HG03378 (cell line): Measurements from ENCODE around the gene CDKN2AIP.

Source experiments
- ATAC-seq: cut with Tn5 transposase; IDR thresholded peaks from one replicate; pipeline ENCODE4 v1.9.1; 2021; ENCODE audit warnings: mild to moderate bottlenecking, moderate library complexity; ENCODE audit not compliant: unreplicated experiment

CDKN2AIP gene

GRCh38 chr4:183444214-183445096 is at the start of gene CDKN2AIP:
Gene CDKN2AIP, plus strand, starts transcription at chr4:183444636. Its CDS starts 162 bp downstream, at chr4:183444798.
- peak; percentile 82 for ATAC-seq

GRCh38 chr4:183395395-183395794 is 49.0 kb upstream of the CDKN2AIP start:
- no peak for ATAC-seq

GRCh38 chr4:183396227-183396637 is 48.2 kb upstream of the CDKN2AIP start:
- ATAC-seq: no peak

GRCh38 chr4:183397741-183398297 is 46.6 kb upstream of the CDKN2AIP start:
- no peak for ATAC-seq

- ATAC-seq: peak; percentile 91
These were observed 45.9 kb upstream of the CDKN2AIP start for GRCh38 chr4:183398298-183399125.

- no peak for ATAC-seq
These were observed 45.3 kb upstream of the CDKN2AIP start for GRCh38 chr4:183399126-183399522.

- no peak for ATAC-seq
These were observed 44.8 kb upstream of the CDKN2AIP start for GRCh38 chr4:183399616-183400015.

- no peak for ATAC-seq
These were observed 44.4 kb upstream of the CDKN2AIP start for GRCh38 chr4:183400035-183400434.

- ATAC-seq: no peak
These were observed 43.0 kb upstream of the CDKN2AIP start for GRCh38 chr4:183401473-183401872.

- ATAC-seq: no peak
These were observed 41.7 kb upstream of the CDKN2AIP start for GRCh38 chr4:183402771-183403170.

- ATAC-seq: no peak
These were observed 41.0 kb upstream of the CDKN2AIP start for GRCh38 chr4:183403486-183403885.

GRCh38 chr4:183403961-183404360 is 40.5 kb upstream of the CDKN2AIP start:
- no peak for ATAC-seq

GRCh38 chr4:183405303-183405702 is 39.1 kb upstream of the CDKN2AIP start:
- no peak for ATAC-seq

- ATAC-seq: peak; percentile 92
These were observed 37.3 kb upstream of the CDKN2AIP start for GRCh38 chr4:183407128-183407585.

- no peak for ATAC-seq
These were observed 36.6 kb upstream of the CDKN2AIP start for GRCh38 chr4:183407635-183408464.

- ATAC-seq: no peak
These were observed 35.6 kb upstream of the CDKN2AIP start for GRCh38 chr4:183408796-183409195.

GRCh38 chr4:183409483-183409882 is 35.0 kb upstream of the CDKN2AIP start:
- no peak for ATAC-seq

GRCh38 chr4:183409934-183410333 is 34.5 kb upstream of the CDKN2AIP start:
- no peak for ATAC-seq

GRCh38 chr4:183411291-183411861 is 33.1 kb upstream of the CDKN2AIP start:
- peak; percentile 66 for ATAC-seq

- no peak for ATAC-seq
These were observed 31.6 kb upstream of the CDKN2AIP start for GRCh38 chr4:183412821-183413220.
